Activated CD8-positive, alpha-beta memory T cell treated with anti-CD3 and anti-CD28 coated beads for 48 hours (primary cell): ENCODE measurements around the gene INTS15.

Experiments used
- DNase-seq, 3 experiments: peaks; one replicate each; pipeline ENCODE4 v3.0.0-alpha.2; 2020; ENCODE audit warnings: low read depth in 2 of 3, low spot score in 2 of 3

Gene INTS15

GRCh38 chr7:6589829-6590644 is at the start of gene INTS15:
Gene INTS15 (plus strand): TSS chr7:6590021. CDS start chr7:6590284, 263 bp downstream.
- peak; percentile 62 to 75 (median 64) for DNase-seq

- DNase-seq: no peak
Observed at GRCh38 chr7:6542368-6542767, 47.5 kb upstream of the INTS15 start.

- DNase-seq: no peak
Observed at GRCh38 chr7:6545398-6546126, 44.3 kb upstream of the INTS15 start.

- DNase-seq: no peak
Observed at GRCh38 chr7:6546498-6547251, 43.1 kb upstream of the INTS15 start.

- no peak for DNase-seq
Observed at GRCh38 chr7:6547400-6547799, 42.4 kb upstream of the INTS15 start.

- no peak for DNase-seq
Observed at GRCh38 chr7:6551016-6551511, 38.8 kb upstream of the INTS15 start, which contains the start of gene GRID2IP. Gene GRID2IP (minus strand): TSS chr7:6551461. CDS start chr7:6551436, 25 bp downstream.

GRCh38 chr7:6553448-6554044 is 36.3 kb upstream of the INTS15 start:
- DNase-seq: no peak

GRCh38 chr7:6554848-6555247 is 35.0 kb upstream of the INTS15 start:
- no peak for DNase-seq

- DNase-seq: no peak
Observed at GRCh38 chr7:6556196-6556595, 33.6 kb upstream of the INTS15 start.

GRCh38 chr7:6558837-6559236 is 31.0 kb upstream of the INTS15 start:
- no peak for DNase-seq

GRCh38 chr7:6559896-6560295 is 29.9 kb upstream of the INTS15 start:
- DNase-seq: no peak

GRCh38 chr7:6562106-6562505 is 27.7 kb upstream of the INTS15 start:
- no peak for DNase-seq

GRCh38 chr7:6563936-6564770 is 25.7 kb upstream of the INTS15 start:
- no peak for DNase-seq

GRCh38 chr7:6565655-6566054 is 24.2 kb upstream of the INTS15 start:
- no peak for DNase-seq

GRCh38 chr7:6567886-6568285 is 21.9 kb upstream of the INTS15 start:
- no peak for DNase-seq

GRCh38 chr7:6571160-6571779 is 18.6 kb upstream of the INTS15 start:
- DNase-seq: no peak

- DNase-seq: no peak
Observed at GRCh38 chr7:6575281-6576023, 14.4 kb upstream of the INTS15 start.

- no peak for DNase-seq
Observed at GRCh38 chr7:6576024-6576866, 13.6 kb upstream of the INTS15 start.
